ENCODE data around the gene FLT1.

The FLT1 gene

GRCh38 chr13:28301839-28302238 lies 193.1 kb downstream of the FLT1 start:
- no peak for DNase-seq

DNA sequence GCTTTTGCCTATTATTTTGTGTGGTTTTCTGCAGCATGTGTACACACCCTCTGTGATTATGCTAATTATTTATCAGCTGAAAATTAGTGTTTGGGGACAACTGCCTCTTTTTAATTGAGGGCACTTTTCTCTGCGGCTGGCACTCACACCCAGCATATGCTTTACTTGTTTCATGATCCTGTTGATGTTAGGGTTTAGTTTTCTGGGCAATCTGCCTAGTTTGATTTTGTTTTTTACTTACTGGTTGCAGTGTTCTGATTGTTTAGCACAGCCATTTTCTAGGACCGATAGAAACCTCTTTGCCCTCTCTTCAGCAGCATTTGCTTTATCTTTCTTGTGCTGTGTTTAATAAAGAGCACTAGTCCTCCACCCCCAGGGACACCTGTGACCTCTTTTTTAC lies 195.0 kb downstream of the FLT1 start:
- DNase-seq, result no peak

DNA sequence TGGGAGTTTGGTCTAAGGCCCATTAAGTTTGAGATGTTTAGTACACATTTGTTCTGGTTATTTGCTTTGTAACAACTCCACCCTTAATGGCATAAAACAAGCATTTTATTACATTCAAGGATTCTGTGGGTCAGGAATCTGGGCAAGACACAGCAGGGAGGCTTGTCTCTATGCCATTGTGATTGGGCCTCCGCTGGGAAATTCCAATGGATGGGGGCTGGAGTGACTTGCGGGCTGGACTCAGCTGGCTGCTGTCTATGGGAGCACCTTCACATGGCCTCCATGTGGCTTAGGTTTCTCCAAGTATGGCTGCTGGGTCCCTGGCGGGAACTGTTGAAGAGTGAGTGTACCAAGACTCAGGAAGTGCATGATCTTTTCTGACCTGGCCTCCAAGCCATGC lies 197.6 kb downstream of the FLT1 start:
- DNase-seq, result no peak

DNA sequence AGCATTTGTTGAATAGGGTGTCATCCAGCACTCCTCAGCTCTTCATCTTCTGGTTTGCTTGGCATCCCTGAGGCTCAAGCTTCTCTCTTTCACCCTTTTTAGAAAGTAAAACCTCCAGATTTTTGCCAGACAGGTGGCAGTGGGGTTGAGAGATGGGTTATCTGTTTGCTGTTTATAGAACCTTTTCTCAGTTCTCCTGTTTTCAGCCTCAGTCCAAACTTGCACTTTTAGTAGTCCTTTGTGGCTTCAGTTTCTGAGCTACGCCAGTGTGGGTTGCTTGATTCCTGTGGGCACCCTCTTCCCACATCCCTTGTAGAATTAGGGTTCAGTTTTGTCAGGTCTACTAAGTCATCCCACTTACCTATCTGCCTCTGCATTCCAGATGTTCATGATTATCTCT lies 208.7 kb downstream of the FLT1 start:
- DNase-seq, result no peak

- no peak for DNase-seq
These were observed 211.3 kb downstream of the FLT1 start for GRCh38 chr13:28283600-28283999.

GRCh38 chr13:28282451-28282850 lies 212.5 kb downstream of the FLT1 start:
- no peak for DNase-seq

GRCh38 chr13:28273919-28274318 lies 221.0 kb downstream of the FLT1 start:
- no peak for DNase-seq

- DNase-seq, result no peak
These were observed 223.7 kb downstream of the FLT1 start for GRCh38 chr13:28271056-28271840.

GRCh38 chr13:28268800-28269223 lies 226.1 kb downstream of the FLT1 start:
- DNase-seq, result no peak

DNA sequence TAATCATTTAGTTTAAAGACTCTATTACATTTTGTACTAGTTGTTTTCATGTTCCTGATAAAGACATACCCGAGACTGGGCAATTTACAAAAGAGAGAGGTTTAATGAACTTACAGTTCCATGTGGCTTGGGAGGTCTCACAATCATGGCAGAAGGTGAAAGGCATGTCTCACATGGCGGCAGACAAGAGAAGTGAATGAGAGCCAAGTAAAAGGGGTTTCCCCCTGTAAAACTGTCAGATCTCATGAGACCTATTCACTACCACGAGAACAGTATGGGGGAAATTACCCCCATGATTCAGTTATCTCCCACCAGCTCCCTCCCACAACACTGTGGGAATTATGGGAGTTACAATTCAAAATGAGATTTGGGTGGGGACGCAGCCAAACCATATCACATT lies 227.4 kb downstream of the FLT1 start:
- DNase-seq, result no peak

- no peak for DNase-seq
These were observed 236.5 kb downstream of the FLT1 start for GRCh38 chr13:28258417-28258816.

- DNase-seq, result no peak
These were observed 237.6 kb downstream of the FLT1 start for GRCh38 chr13:28257305-28257704.

- no peak for DNase-seq
These were observed 242.4 kb downstream of the FLT1 start for GRCh38 chr13:28252547-28252946.

- DNase-seq, result no peak
These were observed 243.5 kb downstream of the FLT1 start for GRCh38 chr13:28251466-28251865.

GRCh38 chr13:28250542-28250941 lies 244.4 kb downstream of the FLT1 start:
- no peak for DNase-seq
